ENCODE results near the gene STXBP1.

- TF ChIP-seq CTCF (IDR thresholded peaks at IDR 0.05; ENCODE audit: borderline replicate concordance, extremely low read depth, low read length, poor library complexity, severe bottlenecking) = no peak
- TF ChIP-seq EZH2 (IDR thresholded peaks at IDR 0.05; ENCODE audit: borderline replicate concordance, low read depth, low read length, severe bottlenecking) = no peak
Observed at GRCh38 chr9:127692071-127692470, 80.0 kb downstream of the STXBP1 start.

All from DND-41 (cell line).